Measurements from ENCODE around the gene BHLHE40.
A peak's percentile ranks its signal among the peaks of the same experiment; 100 is the strongest.
"Not testable (repeated sequence)": the region's sequence is repeated elsewhere in the genome, so short reads cannot be mapped to it uniquely, and the experiment has no call there.

The BHLHE40 gene

DNA sequence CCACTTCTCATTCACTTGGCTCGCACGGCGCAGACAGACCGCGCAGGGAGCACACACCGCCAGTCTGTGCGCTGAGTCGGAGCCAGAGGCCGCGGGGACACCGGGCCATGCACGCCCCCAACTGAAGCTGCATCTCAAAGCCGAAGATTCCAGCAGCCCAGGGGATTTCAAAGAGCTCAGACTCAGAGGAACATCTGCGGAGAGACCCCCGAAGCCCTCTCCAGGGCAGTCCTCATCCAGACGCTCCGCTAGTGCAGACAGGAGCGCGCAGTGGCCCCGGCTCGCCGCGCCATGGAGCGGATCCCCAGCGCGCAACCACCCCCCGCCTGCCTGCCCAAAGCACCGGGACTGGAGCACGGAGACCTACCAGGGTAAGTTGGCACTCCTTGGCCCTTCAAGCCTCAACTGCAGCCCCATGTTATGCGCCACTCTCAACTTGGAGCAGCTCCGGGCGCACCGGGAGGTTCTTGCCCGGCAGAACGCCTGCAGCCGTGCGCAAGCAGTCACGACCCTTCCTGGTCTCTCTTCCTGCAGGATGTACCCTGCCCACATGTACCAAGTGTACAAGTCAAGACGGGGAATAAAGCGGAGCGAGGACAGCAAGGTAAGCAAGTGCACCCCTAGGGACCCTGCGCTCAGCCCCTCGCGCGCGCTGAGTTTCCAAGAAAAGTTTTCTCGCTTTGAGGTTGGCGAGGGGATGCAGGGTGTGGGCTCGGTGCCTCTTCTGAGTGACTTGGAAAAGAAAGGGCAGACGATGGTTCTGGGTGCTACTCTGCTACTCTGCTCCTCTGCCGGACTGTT, at the start of gene BHLHE40:
Gene BHLHE40 (plus strand): TSS at position 10 of the 801 bp plus-strand sequence. CDS start 282 bp downstream, at position 292.
- no peak for DNase-seq

DNA sequence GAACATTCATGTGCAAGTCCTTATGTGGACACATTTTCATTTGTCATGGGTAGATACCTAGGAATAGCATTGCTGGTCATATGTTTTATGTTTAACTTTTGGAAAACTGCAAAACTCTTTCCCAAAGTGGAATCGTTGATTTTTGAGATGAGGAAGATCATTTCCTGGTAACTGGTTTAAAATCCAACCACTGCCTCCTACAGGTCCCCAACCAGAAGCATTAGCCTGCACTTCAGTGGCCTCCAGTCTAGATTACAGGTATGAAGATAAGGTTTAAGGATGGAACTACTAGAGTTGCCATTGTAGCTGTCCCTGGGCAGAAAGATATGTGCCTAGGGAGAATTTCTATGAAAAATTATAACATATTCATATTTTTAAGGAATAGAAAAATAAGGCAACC, 48.7 kb upstream of the BHLHE40 start:
- no peak for DNase-seq

- no peak for DNase-seq
These were observed 45.2 kb upstream of the BHLHE40 start for GRCh38 chr3:4934050-4934449.

- peak; percentile 7 to 18 for DNase-seq
These were observed 43.9 kb upstream of the BHLHE40 start for GRCh38 chr3:4935347-4935746.

DNA sequence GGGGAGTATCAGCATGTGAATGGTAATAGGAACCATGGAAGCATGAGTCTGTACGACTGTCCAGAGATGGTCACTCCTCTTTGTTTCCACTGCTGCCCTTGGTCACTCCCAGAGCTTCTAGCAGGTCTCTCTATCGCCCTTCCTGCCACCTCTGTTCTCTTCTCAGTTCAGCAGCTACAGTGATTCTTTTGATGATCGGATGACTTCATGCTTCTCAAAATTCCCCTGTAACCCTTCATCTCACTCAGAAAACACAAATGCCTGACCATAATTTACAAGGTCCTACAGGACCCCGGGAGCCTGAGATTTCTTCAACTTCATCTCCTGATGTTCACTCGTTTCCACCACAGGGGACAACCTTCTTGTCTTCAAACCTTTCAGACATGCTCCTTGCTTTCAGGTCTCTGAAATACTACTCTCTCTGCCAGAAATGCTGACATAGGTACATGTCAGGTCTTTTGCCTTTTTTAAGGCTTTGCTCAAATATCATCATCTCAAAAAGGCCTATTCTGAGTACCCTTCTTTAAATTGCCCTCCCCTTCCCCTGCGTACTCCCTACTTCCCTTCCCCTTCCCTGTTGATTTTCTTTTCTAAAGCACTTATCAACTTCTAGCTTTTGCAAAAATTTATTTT, 42.1 kb upstream of the BHLHE40 start:
- DNase-seq, result no peak

DNA sequence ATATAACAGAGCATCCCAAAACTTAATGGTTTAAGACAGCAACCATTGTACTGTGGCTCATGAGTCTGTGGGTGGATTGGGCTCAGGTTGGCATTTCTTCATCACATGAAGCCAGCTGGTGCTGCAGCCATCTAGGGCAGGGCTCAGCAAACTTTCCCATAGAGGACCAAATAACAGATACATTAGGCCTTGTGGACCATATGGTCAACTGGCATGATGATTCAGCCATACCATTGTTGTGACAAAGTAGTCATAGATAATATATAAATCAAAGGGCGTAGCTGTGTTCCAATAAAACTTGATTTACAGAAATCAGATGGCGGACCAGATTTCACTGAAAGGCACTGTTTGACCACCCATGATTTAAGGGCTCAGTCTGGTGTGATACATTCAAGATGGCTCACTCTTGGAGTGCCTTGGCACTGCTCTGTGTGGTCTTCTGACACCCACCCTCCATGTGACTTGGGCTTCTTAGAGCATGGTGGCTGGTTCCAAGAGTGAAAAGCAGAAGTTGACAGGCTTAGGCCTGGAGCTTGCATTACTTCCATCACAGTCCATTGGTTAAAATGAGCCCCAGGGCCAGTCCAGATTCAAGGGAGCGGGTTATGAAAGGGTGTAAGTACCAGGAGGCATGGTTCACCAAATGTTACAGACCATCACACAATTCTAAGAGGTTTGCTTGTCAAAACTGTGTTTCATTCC, 40.8 kb upstream of the BHLHE40 start:
- no peak for DNase-seq

- DNase-seq, result no peak
These were observed 40.0 kb upstream of the BHLHE40 start for GRCh38 chr3:4939276-4939675.

DNA sequence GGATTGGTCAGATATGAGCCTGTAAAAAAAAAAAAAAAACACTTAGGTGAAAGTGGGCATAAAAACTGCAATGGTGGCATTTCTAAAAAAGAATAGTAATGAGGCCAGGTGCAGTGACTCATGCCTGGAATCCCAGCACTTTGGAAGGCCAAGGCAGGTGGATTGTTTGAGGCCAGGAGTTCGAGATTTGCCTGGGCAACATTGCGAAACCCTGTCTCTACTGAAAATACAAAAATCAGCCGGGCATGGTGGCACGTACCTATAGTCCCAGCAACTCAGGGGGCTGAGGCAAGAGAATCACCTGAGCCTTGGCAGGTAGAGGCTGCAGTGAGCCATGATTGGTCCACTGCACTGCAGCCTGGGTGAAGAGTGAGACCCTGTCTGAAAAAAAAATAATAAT, 38.3 kb upstream of the BHLHE40 start:
- DNase-seq, result no peak

DNA sequence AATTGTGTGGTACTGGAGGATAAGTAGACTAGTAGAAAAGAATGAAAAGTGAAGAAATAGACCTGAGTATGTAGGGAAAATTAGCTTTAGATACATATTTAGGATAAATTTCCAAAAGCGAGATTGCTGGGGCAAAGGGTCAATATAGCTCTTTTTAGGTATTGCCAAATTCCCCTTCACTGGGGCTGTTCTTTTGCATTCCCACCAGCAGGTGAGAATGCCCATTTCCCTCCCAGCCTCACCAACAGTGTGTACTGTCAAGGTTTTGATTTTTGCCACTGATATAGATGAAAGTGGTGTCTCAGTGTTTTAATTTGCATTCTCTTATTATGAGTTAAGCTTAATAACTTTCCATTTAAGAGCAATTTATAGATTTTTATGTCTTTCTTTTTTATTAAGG, 35.7 kb upstream of the BHLHE40 start:
- no peak for DNase-seq

GRCh38 chr3:4945324-4945723, 33.9 kb upstream of the BHLHE40 start:
- DNase-seq, result no peak

GRCh38 chr3:4947028-4947427, 32.2 kb upstream of the BHLHE40 start:
- DNase-seq, result no peak

DNA sequence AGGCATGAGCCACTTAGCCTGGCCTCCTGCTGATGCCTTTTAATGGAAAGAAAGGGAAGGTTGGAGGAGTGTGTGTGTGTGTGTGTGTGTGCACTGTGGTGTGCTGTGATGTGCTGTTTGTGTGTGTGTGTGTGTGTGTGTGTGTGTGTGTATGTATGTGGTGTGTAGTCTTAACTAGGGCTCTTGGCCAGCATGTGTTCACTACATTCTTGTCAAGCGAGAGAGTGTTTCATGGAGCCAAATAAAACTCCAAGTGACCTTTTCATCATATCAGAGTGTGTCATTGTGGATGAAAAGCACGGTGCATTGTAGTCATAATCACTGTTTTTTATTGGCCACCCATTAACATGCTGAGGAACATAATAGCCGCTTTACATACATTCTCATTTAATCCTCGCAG, 30.8 kb upstream of the BHLHE40 start:
- no peak for DNase-seq

GRCh38 chr3:4949004-4949403, 30.2 kb upstream of the BHLHE40 start:
- DNase-seq, result no peak

GRCh38 chr3:4949659-4950058, 29.6 kb upstream of the BHLHE40 start:
- DNase-seq, result no peak

DNA sequence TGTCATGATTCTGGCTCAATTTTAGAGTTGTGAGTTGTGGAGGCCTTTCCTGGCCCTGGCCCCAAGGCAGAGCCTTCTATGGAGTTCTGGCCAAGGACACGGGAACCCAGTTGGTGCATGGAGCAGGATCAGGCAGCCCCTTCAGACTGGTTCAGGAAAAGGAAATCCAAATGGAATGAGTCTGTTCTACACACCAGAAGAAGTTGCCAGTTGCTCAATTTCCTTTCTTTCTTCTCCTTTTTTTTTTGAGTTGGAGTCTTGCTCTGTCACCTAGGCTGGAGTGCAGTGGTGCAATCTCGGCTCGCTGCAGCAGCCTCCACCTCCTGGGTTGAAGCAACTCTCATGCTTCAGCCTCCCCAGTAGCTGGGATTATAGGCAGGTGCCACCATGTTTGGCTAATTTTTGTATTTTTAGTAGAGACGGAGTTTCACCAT, 28.9 kb upstream of the BHLHE40 start:
- no peak for DNase-seq

GRCh38 chr3:4950948-4951347, 28.3 kb upstream of the BHLHE40 start:
- DNase-seq, result no peak

GRCh38 chr3:4953119-4953518, 26.1 kb upstream of the BHLHE40 start:
- no peak for DNase-seq

GRCh38 chr3:4954256-4955000, 24.8 kb upstream of the BHLHE40 start:
- no peak for DNase-seq

- no peak for DNase-seq
These were observed 23.1 kb upstream of the BHLHE40 start for GRCh38 chr3:4956099-4956498.

- no peak for DNase-seq
These were observed 22.5 kb upstream of the BHLHE40 start for GRCh38 chr3:4956738-4957137.

GRCh38 chr3:4957978-4958377, 21.3 kb upstream of the BHLHE40 start:
- no peak for DNase-seq

GRCh38 chr3:4959180-4959579, 20.1 kb upstream of the BHLHE40 start:
- DNase-seq, result no peak

- not testable (repeated sequence) for DNase-seq
These were observed 17.4 kb upstream of the BHLHE40 start for GRCh38 chr3:4961865-4962264.

Measured in activated CD4-positive, alpha-beta T cell treated with anti-CD3 and anti-CD28 coated beads, Interleukin-2, amount 50 U/mL, for 48 hours (primary cell).